WTC11 (cell line): ENCODE measurements around the gene FGF12. TPM values are rescaled to one million over a fixed set of nuclear protein-coding genes. Genes with fewer than 3 reads are reported as not detected.

Source experiments
- ATAC-seq: fragments of 200-7000 bp; cut with Tn5 transposase; 2 replicates; pipeline ENCODE4 v1.10.0; 2021; ENCODE audit warnings: mild to moderate bottlenecking, moderate library complexity
- CTCF ChIA-PET: fragments of 300-600 bp; sonication (Branson Sonifier 250); formaldehyde crosslinking; loops from one replicate; lab custom pipeline; 2021; ENCODE audit warnings: antibody characterized with exemption; lab: Charles Lee
- POLR2A ChIA-PET: fragments of 350-600 bp; sonication (Branson Sonifier 250); formaldehyde crosslinking; loops from one replicate; lab custom pipeline; 2021; ENCODE audit warnings: antibody characterized with exemption; lab: Charles Lee
- DNase-seq: peaks from one replicate; pipeline ENCODE4 v3.0.0; 2021; ENCODE audit warnings: low spot score
- H3K27ac Mint-ChIP-seq: 2 replicates; pipeline ENCODE4 v1.8.0; 2021; ENCODE audit warnings: mixed read lengths
- H3K27me3 Mint-ChIP-seq: 2 replicates; pipeline ENCODE4 v1.8.0; 2021; ENCODE audit warnings: low read depth, mild to moderate bottlenecking, moderate library complexity, mixed read lengths
- H3K36me3 Mint-ChIP-seq: 2 replicates; pipeline ENCODE4 v1.8.0; 2021; ENCODE audit warnings: mixed read lengths
- H3K4me1 Mint-ChIP-seq: 2 replicates; pipeline ENCODE4 v1.8.0; 2022; ENCODE audit warnings: mixed read lengths
- H3K4me3 Mint-ChIP-seq: 2 replicates; pipeline ENCODE4 v1.8.0; 2021; ENCODE audit warnings: mild to moderate bottlenecking, moderate library complexity, mixed read lengths
- H3K9me3 Mint-ChIP-seq: 2 replicates; pipeline ENCODE4 v1.8.0; 2021; ENCODE audit warnings: mixed read lengths
- CBFB ChIP-seq: sonication (generic); formaldehyde crosslinking; IDR thresholded peaks from 2 replicates; pipeline ENCODE4 v1.8.1; 2022; ENCODE audit warnings: mild to moderate bottlenecking, low read depth, missing genetic modification reagents
- JAZF1 ChIP-seq: fragments of 250-450 bp; sonication (Bioruptor Pico); IDR thresholded peaks from 2 replicates; pipeline ENCODE4 v1.9.0; 2021; ENCODE audit warnings: moderate library complexity, mild to moderate bottlenecking, inconsistent platforms
- KAT7 ChIP-seq: sonication (generic); formaldehyde crosslinking; IDR thresholded peaks from 2 replicates; pipeline ENCODE4 v1.8.1; 2023; ENCODE audit warnings: missing genetic modification reagents, mild to moderate bottlenecking, borderline replicate concordance
- NFYB ChIP-seq: sonication (generic); formaldehyde crosslinking; conservative IDR thresholded peaks from 2 replicates; pipeline ENCODE4 v1.8.0; 2022; ENCODE audit warnings: low read depth, missing genetic modification reagents
- TCF7 ChIP-seq: sonication (generic); formaldehyde crosslinking; IDR thresholded peaks from 2 replicates; pipeline ENCODE4 v1.8.0; 2022; ENCODE audit warnings: mild to moderate bottlenecking, low read depth, missing genetic modification reagents, moderate library complexity
- ZNF232 ChIP-seq: sonication (generic); formaldehyde crosslinking; IDR thresholded peaks from 2 replicates; pipeline ENCODE4 v1.8.0; 2022; ENCODE audit warnings: mild to moderate bottlenecking, missing genetic modification reagents
- total RNA-seq: library from RNA; stranded (reverse); gene quantifications from 3 replicates; pipeline ENCODE4 v1.2.3, GENCODE V29; 2021
- TF ChIP-seq, protein P1 (sequence below): fragments of 250-450 bp; sonication (Bioruptor Pico); IDR thresholded peaks from 2 replicates; pipeline ENCODE4 v1.9.0; 2021; ENCODE audit warnings: mild to moderate bottlenecking
- TF ChIP-seq, protein P2 (sequence below): sonication (generic); formaldehyde crosslinking; IDR thresholded peaks from 2 replicates; pipeline ENCODE4 v1.8.0; 2022; ENCODE audit warnings: mild to moderate bottlenecking, missing genetic modification reagents
- TF ChIP-seq, protein P3 (sequence below): fragments of 250-450 bp; sonication (Bioruptor Pico); IDR thresholded peaks from 2 replicates; pipeline ENCODE4 v1.9.0; 2021; ENCODE audit warnings: mild to moderate bottlenecking, borderline replicate concordance
- TF ChIP-seq, protein P4 (sequence below): sonication (generic); formaldehyde crosslinking; conservative IDR thresholded peaks from 2 replicates; pipeline ENCODE4 v1.8.1; 2022; ENCODE audit warnings: mild to moderate bottlenecking, missing genetic modification reagents
- TF ChIP-seq, protein P5 (sequence below): fragments of 200-600 bp; IDR thresholded peaks from 2 replicates; pipeline ENCODE4 v1.8.0; 2022; ENCODE audit warnings: antibody characterized with exemption
- TF ChIP-seq, protein P6 (sequence below): sonication (generic); formaldehyde crosslinking; IDR thresholded peaks from 2 replicates; pipeline ENCODE4 v1.8.0; 2023; ENCODE audit warnings: missing genetic modification reagents, mild to moderate bottlenecking, borderline replicate concordance

Gene FGF12
- total RNA-seq, 1 experiment from 2014 or later = 13.5 TPM

DNA sequence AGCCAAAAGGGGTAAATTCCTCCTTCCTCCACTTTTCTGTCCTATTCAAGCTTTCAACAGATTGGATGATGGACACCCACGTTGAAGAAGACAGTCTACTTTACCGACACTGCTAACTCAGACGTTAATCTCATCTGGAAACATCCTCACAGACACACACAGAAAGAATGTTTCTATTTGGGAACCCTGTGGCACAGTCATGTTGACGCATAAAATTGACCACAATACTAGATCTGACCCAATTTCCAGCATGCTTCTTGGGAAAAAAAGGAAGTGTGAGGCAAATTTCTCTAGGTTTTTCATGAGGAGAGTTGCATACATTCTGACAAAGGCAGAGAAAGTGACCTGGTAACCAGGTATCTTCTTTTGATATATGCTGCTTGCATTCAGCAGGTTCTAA, 594.1 kb downstream of the FGF12 start:
- ChIA-PET POLR2A (interaction anchor here (0.6 kb wide), 1 partner anchor 228 kb away, joined by 5 read pairs; no protein-coding TSS in a partner anchor), CTCF (interaction anchor here (1.2 to 1.5 kb wide), 2 partner anchors 277 to 311 kb away, joined by 3 to 6 read pairs; no protein-coding TSS in a partner anchor)
- Mint-ChIP-seq H3K4me3 (no peak overlapping the region), H3K27me3 (no peaks in the 10 kb centered on the region), H3K27ac (no peak overlapping the region), H3K9me3 (peaks cover 7% of the 10 kb centered on the region; the same call in 1 of the 2 replicates), H3K4me1 (peaks cover 6% of the 10 kb centered on the region), H3K36me3 (no peaks in the 10 kb centered on the region; the same call in 1 of the 2 replicates)
- no peak for ATAC-seq
- TF ChIP-seq, protein P1, sequence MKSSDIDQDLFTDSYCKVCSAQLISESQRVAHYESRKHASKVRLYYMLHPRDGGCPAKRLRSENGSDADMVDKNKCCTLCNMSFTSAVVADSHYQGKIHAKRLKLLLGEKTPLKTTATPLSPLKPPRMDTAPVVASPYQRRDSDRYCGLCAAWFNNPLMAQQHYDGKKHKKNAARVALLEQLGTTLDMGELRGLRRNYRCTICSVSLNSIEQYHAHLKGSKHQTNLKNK (CRISPR knock-in tag) = no peak
- TF ChIP-seq, protein P2, sequence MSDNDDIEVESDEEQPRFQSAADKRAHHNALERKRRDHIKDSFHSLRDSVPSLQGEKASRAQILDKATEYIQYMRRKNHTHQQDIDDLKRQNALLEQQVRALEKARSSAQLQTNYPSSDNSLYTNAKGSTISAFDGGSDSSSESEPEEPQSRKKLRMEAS = no peak
- TF ChIP-seq, protein P3, sequence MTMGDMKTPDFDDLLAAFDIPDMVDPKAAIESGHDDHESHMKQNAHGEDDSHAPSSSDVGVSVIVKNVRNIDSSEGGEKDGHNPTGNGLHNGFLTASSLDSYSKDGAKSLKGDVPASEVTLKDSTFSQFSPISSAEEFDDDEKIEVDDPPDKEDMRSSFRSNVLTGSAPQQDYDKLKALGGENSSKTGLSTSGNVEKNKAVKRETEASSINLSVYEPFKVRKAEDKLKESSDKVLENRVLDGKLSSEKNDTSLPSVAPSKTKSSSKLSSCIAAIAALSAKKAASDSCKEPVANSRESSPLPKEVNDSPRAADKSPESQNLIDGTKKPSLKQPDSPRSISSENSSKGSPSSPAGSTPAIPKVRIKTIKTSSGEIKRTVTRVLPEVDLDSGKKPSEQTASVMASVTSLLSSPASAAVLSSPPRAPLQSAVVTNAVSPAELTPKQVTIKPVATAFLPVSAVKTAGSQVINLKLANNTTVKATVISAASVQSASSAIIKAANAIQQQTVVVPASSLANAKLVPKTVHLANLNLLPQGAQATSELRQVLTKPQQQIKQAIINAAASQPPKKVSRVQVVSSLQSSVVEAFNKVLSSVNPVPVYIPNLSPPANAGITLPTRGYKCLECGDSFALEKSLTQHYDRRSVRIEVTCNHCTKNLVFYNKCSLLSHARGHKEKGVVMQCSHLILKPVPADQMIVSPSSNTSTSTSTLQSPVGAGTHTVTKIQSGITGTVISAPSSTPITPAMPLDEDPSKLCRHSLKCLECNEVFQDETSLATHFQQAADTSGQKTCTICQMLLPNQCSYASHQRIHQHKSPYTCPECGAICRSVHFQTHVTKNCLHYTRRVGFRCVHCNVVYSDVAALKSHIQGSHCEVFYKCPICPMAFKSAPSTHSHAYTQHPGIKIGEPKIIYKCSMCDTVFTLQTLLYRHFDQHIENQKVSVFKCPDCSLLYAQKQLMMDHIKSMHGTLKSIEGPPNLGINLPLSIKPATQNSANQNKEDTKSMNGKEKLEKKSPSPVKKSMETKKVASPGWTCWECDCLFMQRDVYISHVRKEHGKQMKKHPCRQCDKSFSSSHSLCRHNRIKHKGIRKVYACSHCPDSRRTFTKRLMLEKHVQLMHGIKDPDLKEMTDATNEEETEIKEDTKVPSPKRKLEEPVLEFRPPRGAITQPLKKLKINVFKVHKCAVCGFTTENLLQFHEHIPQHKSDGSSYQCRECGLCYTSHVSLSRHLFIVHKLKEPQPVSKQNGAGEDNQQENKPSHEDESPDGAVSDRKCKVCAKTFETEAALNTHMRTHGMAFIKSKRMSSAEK (CRISPR knock-in tag) = no peak
- TF ChIP-seq, protein P4, sequence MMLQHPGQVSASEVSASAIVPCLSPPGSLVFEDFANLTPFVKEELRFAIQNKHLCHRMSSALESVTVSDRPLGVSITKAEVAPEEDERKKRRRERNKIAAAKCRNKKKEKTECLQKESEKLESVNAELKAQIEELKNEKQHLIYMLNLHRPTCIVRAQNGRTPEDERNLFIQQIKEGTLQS (CRISPR knock-in tag) = no peak
- no peak for TF ChIP-seq TCF7 (CRISPR knock-in tag)
- no peak for TF ChIP-seq KAT7 (CRISPR knock-in tag)
- no peak for DNase-seq

DNA sequence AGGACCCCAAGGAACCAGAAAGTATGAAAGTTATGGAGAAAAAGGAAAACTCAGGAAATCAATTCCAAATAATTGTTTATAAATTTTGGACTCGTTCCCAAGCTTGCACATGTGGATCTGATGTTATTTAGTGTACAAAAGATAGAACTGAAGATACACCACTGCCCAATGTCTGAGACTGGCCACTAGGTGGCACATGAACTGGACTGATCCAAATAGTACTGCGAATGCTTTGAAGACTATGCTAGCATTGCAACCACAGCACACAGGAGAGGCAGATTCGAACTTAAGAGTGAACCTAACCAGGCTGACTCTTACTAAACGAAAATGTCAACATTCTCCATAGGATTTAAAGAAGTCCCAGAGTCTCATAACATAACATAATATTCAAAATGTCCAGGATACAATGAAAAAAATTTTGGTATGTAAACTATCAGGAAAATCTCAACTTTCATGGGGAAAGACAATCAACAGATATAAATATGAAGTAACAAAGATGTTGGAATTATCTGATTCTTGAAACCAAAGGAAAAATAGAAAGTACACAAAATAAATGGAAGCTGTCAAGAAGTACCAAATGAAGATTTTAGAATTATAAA, 596.7 kb downstream of the FGF12 start:
- Mint-ChIP-seq H3K4me1 (peaks cover 6% of the 10 kb centered on the region), H3K4me3 (no peak overlapping the region), H3K9me3 (peaks cover 7% of the 10 kb centered on the region; the same call in 1 of the 2 replicates), H3K27me3 (no peaks in the 10 kb centered on the region), H3K27ac (no peak overlapping the region), H3K36me3 (no peaks in the 10 kb centered on the region; the same call in 1 of the 2 replicates)
- ChIA-PET CTCF (interaction anchor here (0.9 to 1.0 kb wide), 2 partner anchors 10 to 314 kb away, joined by 3 to 6 read pairs; no protein-coding TSS in a partner anchor), POLR2A (no interaction called here)
- TF ChIP-seq, protein P5, sequence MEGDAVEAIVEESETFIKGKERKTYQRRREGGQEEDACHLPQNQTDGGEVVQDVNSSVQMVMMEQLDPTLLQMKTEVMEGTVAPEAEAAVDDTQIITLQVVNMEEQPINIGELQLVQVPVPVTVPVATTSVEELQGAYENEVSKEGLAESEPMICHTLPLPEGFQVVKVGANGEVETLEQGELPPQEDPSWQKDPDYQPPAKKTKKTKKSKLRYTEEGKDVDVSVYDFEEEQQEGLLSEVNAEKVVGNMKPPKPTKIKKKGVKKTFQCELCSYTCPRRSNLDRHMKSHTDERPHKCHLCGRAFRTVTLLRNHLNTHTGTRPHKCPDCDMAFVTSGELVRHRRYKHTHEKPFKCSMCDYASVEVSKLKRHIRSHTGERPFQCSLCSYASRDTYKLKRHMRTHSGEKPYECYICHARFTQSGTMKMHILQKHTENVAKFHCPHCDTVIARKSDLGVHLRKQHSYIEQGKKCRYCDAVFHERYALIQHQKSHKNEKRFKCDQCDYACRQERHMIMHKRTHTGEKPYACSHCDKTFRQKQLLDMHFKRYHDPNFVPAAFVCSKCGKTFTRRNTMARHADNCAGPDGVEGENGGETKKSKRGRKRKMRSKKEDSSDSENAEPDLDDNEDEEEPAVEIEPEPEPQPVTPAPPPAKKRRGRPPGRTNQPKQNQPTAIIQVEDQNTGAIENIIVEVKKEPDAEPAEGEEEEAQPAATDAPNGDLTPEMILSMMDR = peak; percentile 73
- TF ChIP-seq NFYB (CRISPR knock-in tag) (no peak), CBFB (no peak)
- DNase-seq (peak; percentile 59), ATAC-seq (peak; percentile 98)

DNA sequence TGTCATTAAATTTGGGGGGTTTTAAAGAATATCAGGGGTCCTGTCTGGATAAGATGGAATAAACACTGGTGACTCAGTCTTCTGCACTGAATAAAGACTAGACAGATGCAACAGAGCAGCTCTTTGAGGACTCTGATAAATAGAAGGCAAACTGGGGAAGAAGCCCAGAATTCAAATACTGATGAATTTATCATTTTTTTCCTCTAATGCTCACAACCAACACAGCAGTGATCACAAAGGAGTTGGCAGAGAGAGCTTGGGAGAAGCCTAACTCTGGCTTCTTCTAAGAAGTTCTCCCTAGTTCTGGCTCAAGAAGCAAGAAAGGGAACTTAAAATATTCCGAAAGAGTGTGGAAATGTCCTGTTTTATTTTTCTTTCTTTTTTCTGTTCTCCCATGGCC, 597.8 kb downstream of the FGF12 start:
- no peaks in the 10 kb centered on the region for H3K27me3 Mint-ChIP-seq
- H3K27ac Mint-ChIP-seq = no peak overlapping the region
- no peaks in the 10 kb centered on the region; the same call in 1 of the 2 replicates for H3K36me3 Mint-ChIP-seq
- TF ChIP-seq, protein P3 (CRISPR knock-in tag) = no peak
- TF ChIP-seq, protein P1 (CRISPR knock-in tag) = no peak
- TF ChIP-seq, protein P6, sequence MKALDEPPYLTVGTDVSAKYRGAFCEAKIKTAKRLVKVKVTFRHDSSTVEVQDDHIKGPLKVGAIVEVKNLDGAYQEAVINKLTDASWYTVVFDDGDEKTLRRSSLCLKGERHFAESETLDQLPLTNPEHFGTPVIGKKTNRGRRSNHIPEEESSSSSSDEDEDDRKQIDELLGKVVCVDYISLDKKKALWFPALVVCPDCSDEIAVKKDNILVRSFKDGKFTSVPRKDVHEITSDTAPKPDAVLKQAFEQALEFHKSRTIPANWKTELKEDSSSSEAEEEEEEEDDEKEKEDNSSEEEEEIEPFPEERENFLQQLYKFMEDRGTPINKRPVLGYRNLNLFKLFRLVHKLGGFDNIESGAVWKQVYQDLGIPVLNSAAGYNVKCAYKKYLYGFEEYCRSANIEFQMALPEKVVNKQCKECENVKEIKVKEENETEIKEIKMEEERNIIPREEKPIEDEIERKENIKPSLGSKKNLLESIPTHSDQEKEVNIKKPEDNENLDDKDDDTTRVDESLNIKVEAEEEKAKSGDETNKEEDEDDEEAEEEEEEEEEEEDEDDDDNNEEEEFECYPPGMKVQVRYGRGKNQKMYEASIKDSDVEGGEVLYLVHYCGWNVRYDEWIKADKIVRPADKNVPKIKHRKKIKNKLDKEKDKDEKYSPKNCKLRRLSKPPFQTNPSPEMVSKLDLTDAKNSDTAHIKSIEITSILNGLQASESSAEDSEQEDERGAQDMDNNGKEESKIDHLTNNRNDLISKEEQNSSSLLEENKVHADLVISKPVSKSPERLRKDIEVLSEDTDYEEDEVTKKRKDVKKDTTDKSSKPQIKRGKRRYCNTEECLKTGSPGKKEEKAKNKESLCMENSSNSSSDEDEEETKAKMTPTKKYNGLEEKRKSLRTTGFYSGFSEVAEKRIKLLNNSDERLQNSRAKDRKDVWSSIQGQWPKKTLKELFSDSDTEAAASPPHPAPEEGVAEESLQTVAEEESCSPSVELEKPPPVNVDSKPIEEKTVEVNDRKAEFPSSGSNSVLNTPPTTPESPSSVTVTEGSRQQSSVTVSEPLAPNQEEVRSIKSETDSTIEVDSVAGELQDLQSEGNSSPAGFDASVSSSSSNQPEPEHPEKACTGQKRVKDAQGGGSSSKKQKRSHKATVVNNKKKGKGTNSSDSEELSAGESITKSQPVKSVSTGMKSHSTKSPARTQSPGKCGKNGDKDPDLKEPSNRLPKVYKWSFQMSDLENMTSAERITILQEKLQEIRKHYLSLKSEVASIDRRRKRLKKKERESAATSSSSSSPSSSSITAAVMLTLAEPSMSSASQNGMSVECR (CRISPR knock-in tag) = no peak
- TF ChIP-seq JAZF1 (CRISPR knock-in tag) (no peak), ZNF232 (no peak)

More for the DNA sequence above, 597.8 kb downstream of the FGF12 start:
- Mint-ChIP-seq H3K4me1 (peaks cover 6% of the 10 kb centered on the region), H3K9me3 (peaks cover 7% of the 10 kb centered on the region; the same call in 1 of the 2 replicates), H3K4me3 (no peak overlapping the region)
- POLR2A ChIA-PET = no interaction called here
- CTCF ChIA-PET = interaction anchor here (0.9 kb wide), 2 partner anchors 11 to 315 kb away, joined by 3 to 5 read pairs; no protein-coding TSS in a partner anchor
- ATAC-seq = no peak
- DNase-seq = no peak
